ENCODE measurements around the gene FREM1. TPM values are rescaled to one million over a fixed set of nuclear protein-coding genes. Genes with fewer than 3 reads are reported as not detected.
A peak's percentile ranks its signal among the peaks of the same experiment; 100 is the strongest.

The FREM1 gene
- total RNA-seq, 1 experiment from 2014 or later, result 0.75 TPM

GRCh38 chr9:14822666-14823065 is 87.6 kb downstream of the FREM1 start:
- DNase-seq (ENCODE audit: low read depth), result no peak

GRCh38 chr9:14819183-14819582 is 91.0 kb downstream of the FREM1 start:
- DNase-seq (ENCODE audit: low read depth), result no peak

GRCh38 chr9:14814249-14814628 is 96.0 kb downstream of the FREM1 start:
- DNase-seq (ENCODE audit: low read depth), result no peak

- peak; percentile 66 for DNase-seq (ENCODE audit: low read depth)
These were observed 96.6 kb downstream of the FREM1 start for GRCh38 chr9:14813336-14814248.

GRCh38 chr9:14812806-14813205 is 97.4 kb downstream of the FREM1 start:
- DNase-seq (ENCODE audit: low read depth), result no peak

- no peak for DNase-seq (ENCODE audit: low read depth)
These were observed 98.4 kb downstream of the FREM1 start for GRCh38 chr9:14811844-14812243.

- peak; percentile 10 for DNase-seq (ENCODE audit: low read depth)
These were observed 103.2 kb downstream of the FREM1 start for GRCh38 chr9:14806941-14807520.

- no peak for DNase-seq (ENCODE audit: low read depth)
These were observed 111.2 kb downstream of the FREM1 start for GRCh38 chr9:14799030-14799429.

- DNase-seq (ENCODE audit: low read depth), result peak; percentile 19
These were observed 112.8 kb downstream of the FREM1 start for GRCh38 chr9:14797435-14797834.

- no peak for DNase-seq (ENCODE audit: low read depth)
These were observed 116.8 kb downstream of the FREM1 start for GRCh38 chr9:14793389-14793788.

- DNase-seq (ENCODE audit: low read depth), result no peak
These were observed 119.6 kb downstream of the FREM1 start for GRCh38 chr9:14790628-14791027.

GRCh38 chr9:14788846-14789245 is 121.4 kb downstream of the FREM1 start:
- no peak for DNase-seq (ENCODE audit: low read depth)

- DNase-seq (ENCODE audit: low read depth), result no peak
These were observed 126.9 kb downstream of the FREM1 start for GRCh38 chr9:14783358-14783757.

GRCh38 chr9:14782286-14783051 is 127.8 kb downstream of the FREM1 start:
- no peak for DNase-seq (ENCODE audit: low read depth)

- no peak for DNase-seq (ENCODE audit: low read depth)
These were observed 129.5 kb downstream of the FREM1 start for GRCh38 chr9:14780693-14781092.

GRCh38 chr9:14780251-14780650 is 130.0 kb downstream of the FREM1 start:
- DNase-seq (ENCODE audit: low read depth), result peak; percentile 64

GRCh38 chr9:14779566-14780022 is 130.6 kb downstream of the FREM1 start:
- DNase-seq (ENCODE audit: low read depth), result peak; percentile 97

- DNase-seq (ENCODE audit: low read depth), result no peak
These were observed 131.7 kb downstream of the FREM1 start for GRCh38 chr9:14778565-14778964.

GRCh38 chr9:14775917-14776316 is 134.3 kb downstream of the FREM1 start:
- no peak for DNase-seq (ENCODE audit: low read depth)

- no peak for DNase-seq (ENCODE audit: low read depth)
These were observed 139.6 kb downstream of the FREM1 start for GRCh38 chr9:14770592-14770991.

- DNase-seq (ENCODE audit: low read depth), result peak; percentile 27
These were observed 141.0 kb downstream of the FREM1 start for GRCh38 chr9:14769230-14769571.
